Stimulated activated CD8-positive, alpha-beta memory T cell treated with anti-CD3 and anti-CD28 coated beads, Interleukin-2, amount 100 ng/mL, for 48 hours (primary cell): ENCODE results near the gene ERGIC2.
"Not testable (repeated sequence)": the region's sequence is repeated elsewhere in the genome, so short reads cannot be mapped to it uniquely, and the experiment has no call there.

ENCODE experiments used
- DNase-seq, 2 donors: peaks; one replicate each; pipeline ENCODE4 v3.0.0-alpha.2; 2020; ENCODE audit warnings: low read depth in 2 of 2

Gene ERGIC2, protein sequence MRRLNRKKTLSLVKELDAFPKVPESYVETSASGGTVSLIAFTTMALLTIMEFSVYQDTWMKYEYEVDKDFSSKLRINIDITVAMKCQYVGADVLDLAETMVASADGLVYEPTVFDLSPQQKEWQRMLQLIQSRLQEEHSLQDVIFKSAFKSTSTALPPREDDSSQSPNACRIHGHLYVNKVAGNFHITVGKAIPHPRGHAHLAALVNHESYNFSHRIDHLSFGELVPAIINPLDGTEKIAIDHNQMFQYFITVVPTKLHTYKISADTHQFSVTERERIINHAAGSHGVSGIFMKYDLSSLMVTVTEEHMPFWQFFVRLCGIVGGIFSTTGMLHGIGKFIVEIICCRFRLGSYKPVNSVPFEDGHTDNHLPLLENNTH

DNA sequence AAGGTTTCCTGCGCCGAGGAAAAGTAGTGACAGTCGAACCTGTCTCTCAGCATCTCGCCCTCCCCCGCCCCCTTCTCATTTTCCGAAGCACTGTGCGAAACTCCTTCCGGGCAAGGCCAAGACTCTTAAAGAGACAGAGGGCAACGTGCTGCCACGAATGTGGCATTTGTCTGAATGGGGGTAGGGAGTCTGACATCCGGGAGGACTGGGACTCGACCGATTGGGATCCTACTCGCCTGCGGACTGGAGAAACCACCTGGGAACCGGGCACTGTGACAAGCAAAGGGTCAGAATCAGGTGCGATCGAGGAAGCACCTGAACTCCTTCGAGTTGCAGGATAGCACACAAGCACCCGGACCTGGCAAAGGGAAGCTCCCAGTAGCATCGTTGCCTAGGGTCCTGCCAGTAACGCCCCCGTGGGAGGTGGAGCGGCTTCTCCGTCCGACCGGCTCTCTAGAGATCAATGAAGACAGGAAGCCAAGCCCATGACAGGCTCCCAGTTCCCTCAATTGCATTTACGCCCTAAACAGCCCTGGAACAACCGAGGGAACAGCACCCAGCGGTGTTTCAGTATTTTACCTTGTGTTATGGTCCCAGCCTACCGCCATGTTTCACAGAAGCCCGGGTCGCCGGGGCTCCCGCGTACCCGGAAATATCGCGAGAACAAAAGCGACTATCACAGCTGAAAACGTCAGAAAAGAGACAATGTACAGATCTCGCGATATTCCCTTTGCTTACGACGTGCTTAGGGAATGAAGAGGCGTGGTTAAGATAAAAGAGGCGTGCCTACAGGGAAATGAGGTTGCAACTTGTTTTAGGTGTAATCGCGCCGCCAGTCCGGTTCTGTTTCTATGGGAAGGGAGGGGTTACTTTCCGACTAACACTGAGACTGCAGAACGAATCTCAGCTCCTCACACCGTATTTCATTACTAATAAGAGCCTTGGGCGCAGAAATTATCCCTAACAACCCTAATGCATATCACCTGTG is at the start of gene ERGIC2:
Gene ERGIC2 (minus strand): TSS at position 637 of the 988 bp plus-strand sequence. CDS start 9,539 bp downstream, outside the sequence.
- peak; percentile 68 to 77 for DNase-seq

DNA sequence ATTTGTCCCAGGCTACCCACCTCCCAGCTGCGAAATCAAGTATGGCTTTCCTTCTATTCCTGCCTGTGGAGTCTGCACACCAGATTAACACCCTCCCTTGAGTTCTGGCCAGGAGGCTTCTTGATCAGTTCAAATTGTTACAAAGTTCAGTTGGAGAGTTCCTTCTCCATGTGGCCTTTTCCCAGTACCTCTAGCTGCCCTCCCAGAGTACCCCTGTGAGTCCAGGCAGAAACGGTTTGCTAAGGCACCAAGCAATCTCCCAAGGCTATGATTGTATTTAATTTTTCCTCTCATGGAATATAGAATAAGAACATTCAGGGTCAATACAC is 49.7 kb upstream of the ERGIC2 start:
- no peak for DNase-seq

DNA sequence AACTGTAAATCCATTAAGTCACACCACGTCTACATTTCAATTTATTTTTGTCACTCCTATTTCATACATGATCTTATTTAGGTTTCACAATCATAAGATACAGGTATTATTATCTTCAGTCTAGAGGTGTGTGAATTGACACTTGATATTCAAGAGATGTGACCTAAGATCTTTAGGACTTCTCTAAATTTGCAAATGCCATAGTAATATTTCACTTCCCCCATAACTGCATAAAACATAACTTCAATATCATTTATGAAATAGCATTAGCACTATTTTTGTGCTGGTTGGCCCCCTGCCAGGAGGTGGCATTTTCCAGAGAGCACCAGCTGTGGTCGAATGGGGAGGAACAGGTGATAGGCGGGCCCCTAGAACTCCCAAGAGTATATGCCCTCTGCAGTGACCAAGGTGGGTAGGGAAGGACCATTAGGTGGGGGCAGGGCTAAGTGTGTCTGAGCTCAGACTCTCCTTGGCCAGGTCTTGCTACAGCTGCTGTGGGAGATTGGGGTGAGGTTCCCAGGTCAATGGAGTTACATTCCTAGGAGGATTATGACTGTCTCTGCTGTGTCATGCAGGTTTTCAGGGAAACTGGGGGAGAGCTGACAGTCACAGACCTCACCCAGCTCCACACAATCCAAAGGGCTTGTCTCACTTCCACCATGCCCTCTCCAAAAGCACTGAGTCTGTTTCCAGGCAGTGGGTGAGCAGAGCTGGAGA is 49.2 kb upstream of the ERGIC2 start:
- no peak for DNase-seq

DNA sequence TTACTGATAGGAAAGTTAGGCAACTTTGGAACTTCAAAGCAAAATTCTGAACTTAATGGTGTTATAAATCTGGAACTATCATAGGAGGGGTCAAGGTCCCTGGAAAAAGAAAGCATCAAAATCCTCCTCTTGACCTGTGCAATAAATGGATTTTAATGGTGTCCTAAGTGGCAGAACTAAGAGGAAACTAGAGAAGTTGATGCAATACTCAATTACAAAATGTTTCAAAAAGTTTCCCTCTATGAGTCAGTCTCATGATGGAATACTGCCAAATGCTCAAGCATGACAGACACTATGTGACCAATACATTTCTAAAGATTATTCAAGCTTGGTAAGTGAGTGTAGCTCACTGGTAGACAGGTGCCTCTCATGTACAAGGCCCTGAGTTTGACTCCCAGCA is 47.7 kb upstream of the ERGIC2 start:
- DNase-seq: no peak

DNA sequence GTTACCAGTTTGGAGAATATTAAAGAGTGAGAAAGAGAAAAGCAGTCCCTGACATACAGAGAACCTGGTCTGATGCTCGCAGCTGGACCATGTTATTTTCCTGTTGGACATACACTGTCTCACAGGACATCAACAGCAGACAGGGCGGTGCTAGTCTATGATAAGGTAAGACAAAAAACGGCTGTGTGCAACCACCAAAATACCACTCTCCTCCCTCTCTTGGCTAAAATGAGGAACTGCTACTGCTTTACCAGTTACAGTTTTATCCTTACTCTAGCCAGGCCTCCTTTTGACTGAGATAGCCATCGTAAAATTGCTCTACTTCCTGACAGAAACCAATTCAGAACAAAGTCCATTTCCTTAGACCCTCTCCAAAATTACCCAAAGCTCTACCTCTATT is 47.0 kb upstream of the ERGIC2 start:
- no peak for DNase-seq

DNA sequence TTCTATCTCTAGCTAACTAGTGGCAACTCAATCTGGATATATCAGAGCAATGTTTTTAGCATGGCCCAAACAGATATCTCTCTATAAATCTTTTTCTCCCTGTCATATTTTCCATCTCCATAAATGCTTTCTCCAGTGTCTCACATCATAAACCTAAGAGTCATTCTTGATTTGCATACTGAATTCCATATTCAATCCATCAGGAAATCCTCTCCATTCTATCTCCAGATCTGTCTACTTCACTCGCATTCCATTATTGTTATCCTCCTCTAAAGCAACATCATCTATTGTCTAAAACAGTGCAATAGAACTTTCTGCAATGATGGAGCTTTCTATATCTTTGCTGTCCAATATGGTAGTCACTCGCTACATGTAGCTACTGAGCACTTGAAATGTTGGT is 45.5 kb upstream of the ERGIC2 start:
- no peak for DNase-seq

DNA sequence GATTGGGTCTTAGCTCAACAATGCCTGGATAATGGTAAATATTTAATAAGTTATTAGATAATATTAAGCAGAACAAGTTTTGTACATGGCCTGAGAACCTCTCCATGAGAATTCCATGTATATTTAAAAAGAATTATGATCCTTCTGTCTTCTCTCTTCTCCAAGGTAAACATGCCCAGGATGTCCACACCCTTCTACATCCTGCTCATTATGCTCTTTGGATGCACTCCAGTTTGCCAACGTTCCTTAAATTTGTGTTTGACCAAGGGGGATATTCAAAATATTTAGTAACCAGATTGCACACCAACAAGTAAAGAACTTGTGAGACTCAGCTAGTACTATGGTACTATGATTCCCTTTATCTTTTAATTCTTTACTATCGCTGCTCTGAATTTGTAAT is 44.8 kb upstream of the ERGIC2 start:
- no peak for DNase-seq

DNA sequence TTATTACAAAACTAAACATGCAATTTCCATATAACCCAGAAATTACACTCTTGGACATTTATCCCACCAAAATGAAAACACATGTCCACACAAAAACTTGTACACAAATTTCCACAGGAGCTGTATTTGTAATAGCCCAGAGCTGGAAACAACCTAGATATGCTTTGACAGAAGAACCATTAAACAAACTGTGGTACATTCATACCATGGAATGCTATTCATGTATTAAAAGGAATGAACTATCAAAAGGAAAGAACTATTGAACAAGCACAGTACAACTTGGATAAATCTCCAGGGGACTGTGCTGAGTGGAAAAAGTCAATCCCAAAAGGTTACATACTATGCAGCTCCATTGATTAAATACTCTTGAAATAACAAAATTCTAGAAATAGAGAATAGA is 35.8 kb upstream of the ERGIC2 start:
- DNase-seq: no peak

DNA sequence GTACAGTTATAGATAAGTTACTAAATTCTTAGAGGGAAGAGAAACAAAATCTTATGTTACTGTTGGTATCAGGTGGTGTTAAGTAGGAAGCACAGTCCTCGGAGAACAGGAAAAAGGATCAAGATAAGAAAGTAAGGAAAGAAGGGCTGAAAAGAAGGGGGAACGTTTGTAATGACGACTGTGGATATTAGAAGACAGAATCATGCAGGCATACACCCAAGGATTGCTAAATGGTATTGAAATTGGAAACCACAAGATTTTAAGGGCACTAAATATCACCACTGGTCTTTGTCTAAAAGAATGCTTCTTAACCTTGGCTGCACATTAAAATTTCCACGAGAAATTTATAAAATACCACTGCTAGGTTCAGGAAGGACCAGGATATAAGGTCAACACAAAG is 34.1 kb upstream of the ERGIC2 start:
- no peak for DNase-seq

DNA sequence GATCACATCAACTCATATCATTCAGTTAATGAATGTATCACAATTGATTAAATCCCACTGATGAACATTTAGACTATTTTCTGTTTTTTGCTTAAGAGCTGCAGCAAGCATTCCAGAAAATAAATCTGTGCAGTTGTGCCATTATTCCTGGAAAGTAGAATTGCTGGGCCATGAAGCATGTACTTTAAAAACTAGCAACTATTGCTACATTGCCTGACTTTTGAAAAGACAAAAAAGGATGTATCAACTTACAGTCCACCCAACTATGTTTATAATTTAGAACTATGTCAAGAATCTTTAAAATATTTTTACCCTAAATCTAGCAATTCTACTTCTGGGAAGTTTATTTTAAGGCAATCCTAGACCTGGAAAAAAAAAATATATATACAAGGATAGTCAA is 33.4 kb upstream of the ERGIC2 start:
- no peak for DNase-seq

DNA sequence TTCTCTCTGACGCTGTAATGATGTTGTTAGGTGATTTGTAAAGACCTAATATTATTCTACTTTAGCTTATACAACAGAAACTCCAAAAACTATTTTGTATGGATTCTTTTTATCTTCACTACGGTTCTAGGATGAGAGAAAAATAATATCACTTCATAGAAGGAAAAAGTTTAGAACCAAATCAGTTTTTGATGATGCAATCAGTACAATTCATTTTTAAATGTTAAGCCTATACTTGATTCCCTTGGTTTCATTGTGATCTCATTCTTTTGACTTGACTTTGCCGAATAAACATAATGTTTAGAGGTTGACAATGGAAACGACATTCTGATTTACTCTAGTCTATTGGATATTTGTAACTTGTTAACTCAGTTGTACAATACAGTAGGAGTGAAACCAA is 24.6 kb upstream of the ERGIC2 start:
- no peak for DNase-seq

DNA sequence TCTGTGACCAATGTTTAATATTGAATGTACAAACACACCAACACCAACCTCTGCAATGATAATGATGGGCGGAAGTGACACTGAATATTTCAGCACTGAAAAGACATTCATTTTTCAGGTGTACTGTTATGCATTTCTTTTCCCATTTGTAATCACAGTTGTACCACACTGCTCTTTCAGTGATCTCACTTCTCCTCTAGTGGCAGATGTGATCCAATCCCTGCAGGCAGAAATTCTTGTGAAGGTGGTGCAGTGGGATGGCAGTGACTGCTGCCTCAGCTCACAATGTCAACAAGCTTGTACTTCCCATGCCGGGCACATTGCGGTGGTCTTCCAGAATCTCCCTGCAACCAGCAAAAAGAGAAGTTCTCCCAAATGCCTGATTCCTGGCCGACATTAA is 23.0 kb upstream of the ERGIC2 start:
- DNase-seq: no peak

DNA sequence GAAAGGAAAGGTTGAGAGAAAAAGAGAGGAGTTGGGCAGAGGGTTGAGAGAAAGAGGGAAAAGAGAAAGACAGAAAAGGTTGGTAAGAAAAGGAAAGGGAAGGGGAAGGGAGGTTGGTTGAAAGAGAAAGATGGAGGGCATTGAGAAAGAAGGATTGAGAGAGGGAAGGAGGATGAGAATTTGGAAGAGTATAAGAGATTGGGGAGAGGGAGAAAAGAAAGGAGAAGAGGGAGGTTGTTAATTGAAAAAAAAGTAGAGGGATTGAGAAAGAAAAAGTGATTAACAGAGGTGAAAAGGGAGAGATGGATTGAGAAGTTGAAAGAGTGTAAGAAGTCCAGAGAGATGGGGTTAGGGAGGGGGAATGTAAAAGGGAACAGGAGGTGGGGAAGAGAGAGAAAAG is 21.5 kb upstream of the ERGIC2 start:
- DNase-seq: no peak

DNA sequence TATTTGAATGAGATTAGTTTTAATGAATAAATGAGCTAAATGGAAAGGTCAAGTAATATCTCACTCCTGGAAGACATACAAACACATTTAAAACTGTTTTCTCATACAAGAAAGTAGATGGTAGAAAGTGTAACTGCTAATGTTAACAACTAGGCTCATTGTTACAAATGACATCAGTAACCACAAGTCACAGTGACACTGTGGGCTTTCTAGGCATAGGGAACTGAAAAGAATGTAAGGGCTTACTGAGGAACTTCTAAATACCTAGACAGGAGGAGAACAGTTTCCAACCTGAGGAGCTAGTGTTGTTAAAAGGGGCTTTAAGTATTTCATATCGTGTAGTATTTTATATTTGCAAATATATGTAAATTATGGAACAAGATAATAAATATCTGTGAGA is 17.5 kb upstream of the ERGIC2 start:
- no peak for DNase-seq

DNA sequence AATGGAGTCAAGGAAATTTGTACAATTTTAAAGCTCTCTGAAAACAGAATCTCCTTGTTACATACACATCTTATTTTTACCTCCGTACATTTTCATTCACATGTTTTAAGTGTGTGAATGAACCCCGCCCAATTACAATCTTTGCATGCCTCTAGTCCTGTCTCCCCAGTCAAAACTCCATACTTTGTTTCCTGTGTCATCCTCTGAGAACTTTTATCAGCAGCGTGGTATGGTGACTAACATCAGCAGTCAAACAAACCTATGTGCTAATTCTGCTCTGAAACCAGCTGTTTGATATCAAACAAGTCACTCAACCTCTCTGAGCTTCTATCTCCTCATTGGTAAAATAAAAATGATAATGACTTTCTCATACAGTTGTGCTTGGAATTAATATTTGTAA is 15.8 kb upstream of the ERGIC2 start:
- DNase-seq: no peak

DNA sequence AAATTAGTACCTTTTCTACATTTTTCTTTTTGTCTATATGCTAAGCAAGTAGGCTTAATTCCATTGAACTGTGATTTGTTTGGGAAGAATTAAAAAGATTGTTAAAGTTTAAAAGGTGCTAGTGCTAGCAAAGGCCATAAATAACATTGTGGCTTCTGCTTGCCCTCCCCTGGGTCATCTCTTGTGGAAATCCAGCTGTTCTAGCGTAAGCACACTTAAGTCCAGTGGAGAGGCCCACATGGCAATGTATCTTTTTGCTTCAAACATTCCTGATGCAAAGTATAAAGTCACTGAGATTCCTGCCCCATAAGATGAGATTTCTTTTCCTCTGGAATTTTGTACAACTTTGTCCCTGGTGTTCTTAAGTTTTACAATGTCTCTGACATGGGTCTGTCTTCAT is 14.4 kb upstream of the ERGIC2 start:
- no peak for DNase-seq

DNA sequence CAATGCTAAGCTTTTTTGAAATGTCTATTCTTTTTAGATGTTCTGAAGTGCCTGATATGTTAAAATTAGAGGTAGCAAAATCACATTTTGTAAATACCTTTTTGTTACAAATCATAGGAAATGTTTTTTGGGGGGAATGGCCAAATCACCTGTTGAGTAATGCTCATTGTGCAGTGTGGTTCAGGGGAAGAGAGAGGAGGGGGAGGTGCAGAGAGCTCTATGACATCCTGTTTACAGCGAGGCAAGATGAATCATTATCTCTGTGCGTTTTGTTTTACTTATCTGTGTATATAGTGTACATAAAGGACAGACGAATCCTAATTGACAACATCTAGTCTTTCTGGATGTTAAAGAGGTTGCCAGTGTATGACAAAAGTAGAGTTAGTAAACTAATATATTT is 9.4 kb upstream of the ERGIC2 start:
- DNase-seq: not testable (repeated sequence)

DNA sequence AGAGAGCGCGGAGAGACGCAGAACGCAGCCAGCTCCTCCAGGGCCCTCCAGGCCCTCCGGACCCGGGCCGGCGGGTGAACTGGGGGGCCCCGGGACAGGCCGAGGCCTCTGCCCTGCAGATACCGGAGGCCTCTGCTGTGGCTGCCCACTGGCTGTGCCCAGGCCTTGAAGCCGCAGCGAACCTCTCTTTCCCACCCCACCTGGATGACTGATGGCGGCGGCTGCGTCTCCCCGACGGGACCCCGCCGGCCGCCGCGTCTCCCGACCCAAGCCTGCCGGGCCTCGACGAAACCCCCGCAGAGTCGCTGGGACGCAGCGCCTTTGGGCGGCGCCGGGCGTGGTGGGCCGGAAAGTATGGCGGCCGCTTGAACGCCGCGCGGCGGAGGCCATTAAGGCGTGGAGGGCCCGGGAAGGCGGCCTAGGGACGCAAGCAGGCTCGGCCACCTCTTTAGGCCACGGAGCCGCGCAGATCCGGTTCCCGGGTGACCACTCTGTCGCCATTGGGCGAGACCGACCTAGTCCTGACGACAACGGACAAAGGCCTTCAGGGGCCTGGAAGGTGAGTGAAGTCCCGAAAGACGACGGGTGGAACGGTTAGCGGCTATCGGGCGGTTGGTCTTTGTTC is 8.4 kb upstream of the ERGIC2 start:
- no peak for DNase-seq

DNA sequence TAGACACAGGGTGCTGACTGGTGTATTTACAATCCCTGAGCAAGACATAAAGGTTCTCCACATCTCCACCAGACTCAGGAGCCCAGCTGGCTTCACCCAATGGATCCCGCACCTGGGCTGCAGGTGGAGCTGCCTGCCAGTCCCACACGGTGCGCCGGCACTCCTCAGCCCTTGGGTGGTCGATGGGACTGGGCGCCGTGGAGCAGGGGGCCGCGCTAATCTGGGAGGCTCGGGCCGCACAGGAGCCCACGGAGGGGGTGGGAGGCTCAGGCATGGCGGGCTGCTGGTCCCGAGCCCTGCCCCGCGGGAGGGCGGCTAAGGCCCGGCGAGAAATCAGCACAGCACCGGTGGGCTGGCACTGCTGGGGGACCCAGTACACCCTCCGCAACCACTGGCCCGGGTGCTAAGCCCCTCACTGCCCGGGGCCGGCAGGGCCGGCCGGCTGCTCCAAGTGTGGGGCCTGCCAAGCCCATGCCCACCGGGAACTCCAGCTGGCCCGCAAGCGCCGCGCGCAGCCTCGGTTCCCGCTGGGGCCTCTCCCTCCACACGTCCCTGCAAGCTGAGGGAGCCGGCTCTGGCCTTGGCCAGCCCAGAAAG is 5.2 kb upstream of the ERGIC2 start:
- not testable (repeated sequence) for DNase-seq

DNA sequence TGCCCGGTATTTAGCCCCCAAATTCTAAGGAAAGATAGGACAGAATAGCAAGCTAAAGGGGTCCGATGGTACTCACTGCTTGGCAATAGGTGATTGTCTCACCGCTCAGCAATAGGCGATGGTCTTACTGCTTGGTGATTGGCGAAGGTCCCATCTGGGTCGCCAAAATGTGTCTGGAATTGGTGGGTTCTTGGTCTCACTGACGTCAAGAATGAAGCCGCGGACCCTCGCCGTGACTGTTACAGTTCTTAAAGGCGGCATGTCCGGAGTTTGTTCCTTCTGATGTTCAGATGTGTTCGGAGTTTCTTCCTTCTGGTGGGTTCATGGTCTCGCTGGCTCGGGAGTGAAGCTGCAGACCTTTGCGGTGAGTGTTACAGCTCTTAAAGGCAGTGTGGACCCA is 4.2 kb upstream of the ERGIC2 start:
- DNase-seq: not testable (repeated sequence)

DNA sequence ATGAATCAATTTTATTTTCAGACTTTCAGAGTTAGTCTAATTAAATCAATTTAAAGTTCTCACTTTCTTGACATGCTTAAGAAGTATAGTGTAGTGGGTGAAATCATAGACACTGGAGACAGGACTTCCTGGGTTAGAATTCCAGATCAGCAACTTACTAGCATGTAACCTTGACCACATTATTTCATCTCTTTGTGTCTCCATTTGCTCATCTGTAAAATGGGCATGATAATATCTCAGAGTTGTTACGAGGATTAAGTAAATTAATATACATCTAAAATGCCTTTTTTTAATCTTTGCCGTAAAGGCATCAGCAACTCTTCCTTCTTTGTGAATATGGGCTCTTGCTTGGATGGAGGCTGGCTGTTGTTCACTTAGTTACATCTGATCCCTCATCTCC is 1.3 kb upstream of the ERGIC2 start:
- no peak for DNase-seq

DNA sequence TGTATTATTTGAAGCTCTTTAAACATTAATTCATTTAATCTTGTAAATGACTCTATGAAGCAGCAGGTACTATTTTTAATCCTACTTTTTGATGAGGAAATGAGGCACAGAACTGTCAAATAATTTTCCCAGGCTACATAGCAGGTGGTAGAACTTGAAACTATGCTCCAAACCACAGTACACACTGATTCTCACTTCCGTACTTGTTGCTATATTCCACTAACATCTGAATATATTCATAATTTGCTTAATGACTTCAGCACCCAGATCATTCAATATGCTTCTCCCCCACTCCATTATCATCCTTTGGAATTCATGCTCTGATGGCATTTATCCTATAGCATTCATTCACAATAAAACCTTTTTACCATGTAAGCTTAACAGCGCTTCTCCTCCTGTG is 4.9 kb downstream of the ERGIC2 start:
- DNase-seq: no peak
